ENCODE measurements around the gene WNT9A.

Gene WNT9A

DNA sequence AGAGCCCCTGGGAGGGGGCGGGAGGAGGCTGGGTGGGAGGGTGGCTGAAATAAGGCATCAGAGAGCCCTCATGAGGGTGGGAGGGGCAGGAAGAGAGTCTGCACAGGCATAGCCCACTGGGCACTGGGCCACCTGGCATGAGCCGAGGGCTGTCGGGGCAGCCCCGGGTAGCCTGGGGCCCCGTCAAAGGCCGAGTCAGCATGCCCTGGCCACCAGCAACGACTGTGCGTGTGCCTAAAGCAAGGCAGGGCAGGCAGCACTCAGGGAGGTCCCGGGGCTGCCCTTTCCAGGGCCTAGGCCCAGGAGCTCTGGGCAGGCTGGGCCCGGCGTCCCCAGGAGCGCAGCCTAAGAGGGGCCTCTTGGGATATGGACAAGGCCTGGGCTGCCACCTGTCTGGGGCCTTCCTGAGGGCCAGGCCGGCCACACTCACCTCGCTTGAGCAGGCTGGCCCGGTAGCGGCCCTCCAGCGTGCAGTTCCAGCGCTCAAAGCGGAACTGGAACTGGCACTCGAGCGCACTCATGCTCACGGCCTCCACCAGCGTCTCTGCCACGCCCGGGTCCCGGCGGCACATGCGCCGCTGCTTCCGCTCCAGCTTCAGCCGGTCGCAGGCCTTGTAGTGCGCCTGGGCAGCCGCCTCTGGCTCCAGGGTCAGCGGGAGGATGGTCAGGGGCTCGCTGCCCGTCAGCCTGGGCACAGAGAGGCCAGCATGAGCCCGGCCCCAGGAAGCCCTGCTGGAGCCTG lies 22.7 kb downstream of the WNT9A start:
- no peak for DNase-seq (ENCODE audit: low spot score)

DNA sequence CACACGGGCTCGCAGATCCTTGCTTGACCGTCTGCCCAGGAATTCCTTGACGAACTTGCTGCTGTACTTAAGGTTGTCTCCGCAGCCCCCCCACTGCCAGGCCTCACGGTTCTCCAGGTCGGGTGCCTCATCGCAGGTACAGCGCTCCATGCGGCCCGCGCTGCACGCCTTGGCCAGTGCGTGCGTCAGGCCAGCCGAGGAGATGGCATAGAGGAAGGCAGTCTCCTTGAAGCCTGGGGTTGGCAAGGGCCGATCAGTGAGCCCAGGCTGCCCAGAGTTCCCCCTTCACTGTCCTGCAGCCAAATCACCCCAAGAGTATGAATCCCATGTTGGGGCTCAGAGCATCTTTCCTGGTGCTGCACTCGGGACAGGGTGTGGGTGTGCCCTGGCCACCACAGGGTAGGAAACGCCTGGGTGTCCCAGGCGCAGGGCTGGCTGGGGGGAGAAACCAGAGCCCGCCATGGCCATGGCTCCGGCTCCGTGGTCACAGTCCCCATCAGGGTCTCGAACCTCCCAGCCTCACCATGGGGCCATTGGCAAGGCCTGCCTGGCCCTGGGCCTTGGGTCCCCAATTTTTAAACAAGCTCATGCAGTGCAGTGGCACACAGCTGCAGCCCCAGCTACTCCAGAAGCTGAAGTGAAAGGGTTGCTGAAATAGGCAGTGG lies 23.4 kb downstream of the WNT9A start:
- no peak for DNase-seq (ENCODE audit: low spot score)
- TF ChIP-seq, protein P1, sequence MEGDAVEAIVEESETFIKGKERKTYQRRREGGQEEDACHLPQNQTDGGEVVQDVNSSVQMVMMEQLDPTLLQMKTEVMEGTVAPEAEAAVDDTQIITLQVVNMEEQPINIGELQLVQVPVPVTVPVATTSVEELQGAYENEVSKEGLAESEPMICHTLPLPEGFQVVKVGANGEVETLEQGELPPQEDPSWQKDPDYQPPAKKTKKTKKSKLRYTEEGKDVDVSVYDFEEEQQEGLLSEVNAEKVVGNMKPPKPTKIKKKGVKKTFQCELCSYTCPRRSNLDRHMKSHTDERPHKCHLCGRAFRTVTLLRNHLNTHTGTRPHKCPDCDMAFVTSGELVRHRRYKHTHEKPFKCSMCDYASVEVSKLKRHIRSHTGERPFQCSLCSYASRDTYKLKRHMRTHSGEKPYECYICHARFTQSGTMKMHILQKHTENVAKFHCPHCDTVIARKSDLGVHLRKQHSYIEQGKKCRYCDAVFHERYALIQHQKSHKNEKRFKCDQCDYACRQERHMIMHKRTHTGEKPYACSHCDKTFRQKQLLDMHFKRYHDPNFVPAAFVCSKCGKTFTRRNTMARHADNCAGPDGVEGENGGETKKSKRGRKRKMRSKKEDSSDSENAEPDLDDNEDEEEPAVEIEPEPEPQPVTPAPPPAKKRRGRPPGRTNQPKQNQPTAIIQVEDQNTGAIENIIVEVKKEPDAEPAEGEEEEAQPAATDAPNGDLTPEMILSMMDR (IDR thresholded peaks at IDR 0.05; ENCODE audit: extremely low read depth, missing control alignments) = no peak

More for the DNA sequence above, 22.7 kb downstream of the WNT9A start:
- TF ChIP-seq, protein P1 (IDR thresholded peaks at IDR 0.05; ENCODE audit: extremely low read depth, missing control alignments) = no peak

DNA sequence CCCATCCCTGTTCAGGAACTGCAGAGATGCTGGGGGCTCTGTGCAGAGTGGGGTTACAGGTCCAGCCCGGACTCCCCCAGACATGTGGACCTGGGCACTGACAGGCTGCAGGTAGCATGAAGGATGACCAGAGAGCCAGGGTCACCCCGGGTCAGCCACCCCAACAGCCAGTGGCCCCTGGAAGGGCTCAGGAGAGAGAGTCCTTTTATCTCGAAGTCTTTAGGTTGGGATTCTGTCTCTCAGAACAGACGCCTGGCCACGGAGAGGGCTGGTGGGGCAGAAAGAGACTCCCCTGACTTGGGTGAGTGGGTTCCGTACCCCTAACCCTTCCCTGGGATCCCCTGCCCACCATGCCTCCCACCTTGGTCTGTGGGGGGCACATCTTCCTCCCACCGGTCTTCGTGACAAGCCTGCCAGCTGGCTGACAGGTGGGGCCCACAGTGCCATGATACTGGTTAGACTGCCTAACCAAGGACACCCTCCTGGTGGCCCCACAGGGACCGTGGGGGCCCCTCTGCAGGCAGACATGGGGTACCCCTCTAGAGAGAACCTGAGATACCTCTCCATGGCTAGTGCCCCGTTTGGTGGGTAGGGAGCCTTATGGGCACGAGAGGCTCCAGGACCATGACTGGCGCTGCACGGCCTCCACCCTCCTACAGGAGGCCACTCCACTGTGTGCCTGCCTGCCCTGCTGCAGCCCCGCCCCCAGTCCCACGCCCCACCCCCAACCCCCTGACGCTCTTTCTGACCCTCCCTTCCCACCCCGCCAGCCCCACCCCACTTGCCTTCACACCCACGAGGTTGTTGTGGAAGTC lies 24.2 kb downstream of the WNT9A start:
- no peak for DNase-seq (ENCODE audit: low spot score)
- TF ChIP-seq, protein P1 (IDR thresholded peaks at IDR 0.05; ENCODE audit: extremely low read depth, missing control alignments) = no peak

DNA sequence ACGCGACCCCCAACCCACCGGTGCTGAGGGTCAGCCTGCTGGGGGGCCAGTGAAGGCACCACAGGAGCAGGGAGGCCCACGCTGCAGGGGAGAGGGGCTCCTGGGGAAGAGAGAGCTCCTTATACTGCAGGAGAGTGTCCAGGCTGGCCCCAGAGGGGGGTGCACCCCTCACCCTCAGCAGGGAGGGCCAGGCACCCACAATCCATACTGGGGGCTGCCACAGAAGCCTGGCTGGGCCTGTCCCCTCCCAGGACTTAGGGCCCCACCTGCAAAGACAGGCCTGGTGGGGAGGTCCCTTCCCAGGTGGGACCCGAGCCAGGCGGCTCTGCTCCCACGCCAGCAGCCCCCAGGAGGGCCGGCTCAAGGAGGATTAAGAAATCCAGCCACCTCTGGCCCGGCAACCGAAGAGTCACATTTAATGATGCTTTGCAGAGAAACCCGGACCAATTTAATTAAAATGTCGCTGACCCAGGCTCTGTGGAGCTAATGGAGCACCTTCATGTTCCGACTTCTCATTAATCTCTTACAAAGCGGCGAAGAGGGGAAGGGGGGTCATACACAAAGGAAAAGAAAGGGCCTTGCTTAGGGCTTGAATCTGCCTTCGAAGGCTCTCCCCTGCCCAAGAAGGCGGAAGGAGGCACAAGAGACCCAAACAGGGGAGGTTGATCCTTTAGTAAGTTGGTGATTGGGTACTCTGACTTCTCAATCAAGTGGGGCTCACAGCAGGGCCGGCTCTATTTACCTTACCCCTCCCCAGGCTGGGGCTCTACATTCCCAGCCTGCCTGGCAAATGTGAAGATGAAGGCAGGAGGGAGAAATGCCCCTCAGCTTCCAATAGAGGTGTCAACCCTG lies 25.0 kb downstream of the WNT9A start:
- TF ChIP-seq, protein P1 (IDR thresholded peaks at IDR 0.05; ENCODE audit: extremely low read depth, missing control alignments) = no peak
- DNase-seq (ENCODE audit: low spot score) = no peak

DNA sequence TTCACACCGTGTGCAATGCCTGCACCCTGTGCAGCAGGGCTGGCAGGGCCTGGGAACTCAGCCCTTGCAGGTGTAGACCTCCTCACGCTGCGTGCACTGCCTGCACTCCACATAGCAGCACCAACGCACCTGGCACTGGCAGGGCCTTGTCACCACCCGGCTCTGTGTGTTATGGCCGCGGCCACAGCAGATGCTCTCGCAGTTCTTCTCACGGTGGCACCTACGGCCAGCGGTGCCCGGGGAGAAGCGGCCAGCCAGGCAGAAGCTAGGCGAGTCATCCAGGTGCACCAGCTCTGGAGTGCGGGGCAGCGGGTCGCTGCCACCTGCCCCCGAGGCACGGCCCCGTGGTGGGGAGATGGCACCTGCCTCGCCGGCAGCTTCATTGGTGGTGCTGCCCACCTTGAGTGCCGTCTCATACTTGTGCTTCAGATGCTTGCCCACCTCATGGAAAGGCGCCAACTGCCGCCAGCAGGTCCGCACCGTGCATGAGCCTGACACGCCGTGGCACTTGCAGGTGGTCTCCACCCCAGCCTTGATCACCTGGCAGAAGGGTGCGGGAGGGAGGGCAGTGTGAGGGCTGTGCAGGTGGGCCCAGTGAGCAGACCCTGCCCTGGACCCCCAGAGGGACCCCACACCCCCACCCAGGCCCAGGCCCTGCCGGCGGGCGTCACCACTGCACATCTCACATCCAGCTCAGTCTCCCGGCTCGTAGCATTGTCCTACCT lies 26.1 kb downstream of the WNT9A start:
- TF ChIP-seq, protein P1 (IDR thresholded peaks at IDR 0.05; ENCODE audit: extremely low read depth, missing control alignments) = no peak

DNA sequence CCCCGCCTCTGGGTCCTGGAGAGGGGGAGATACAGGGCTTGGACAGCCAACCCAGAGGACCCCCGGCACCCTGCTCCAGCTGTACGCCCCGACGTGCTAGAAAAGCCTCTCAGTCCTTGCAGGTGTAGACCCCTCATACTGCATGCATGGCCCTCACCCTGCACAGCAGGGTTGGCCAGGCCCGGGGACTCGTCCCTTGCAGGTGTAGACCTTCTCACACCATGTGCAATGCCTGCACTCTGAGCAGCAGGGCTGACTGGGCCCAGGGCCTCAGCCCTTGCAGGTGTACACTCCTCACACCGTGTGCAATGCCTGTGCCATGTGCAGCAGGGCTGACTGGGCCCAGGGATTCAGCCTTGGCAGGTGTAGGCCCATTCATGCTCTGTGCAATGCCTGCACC lies 26.8 kb downstream of the WNT9A start:
- TF ChIP-seq, protein P1 (IDR thresholded peaks at IDR 0.05; ENCODE audit: extremely low read depth, missing control alignments) = no peak
- no peak for DNase-seq (ENCODE audit: low spot score)

More for the DNA sequence above, 26.1 kb downstream of the WNT9A start:
- DNase-seq (ENCODE audit: low spot score) = no peak

Measured in GM20000 (cell line).